DMS153 treated with DMSO at 0.1 percent for 48 hours (cell line): ENCODE measurements around the gene ANAPC2.

ENCODE experiments used
- DNase-seq: peaks from one replicate; lab custom pipeline; 2025; ENCODE audit not compliant: unreplicated experiment; lab: John Stamatoyannopoulos, UW

ANAPC2 gene

DNA sequence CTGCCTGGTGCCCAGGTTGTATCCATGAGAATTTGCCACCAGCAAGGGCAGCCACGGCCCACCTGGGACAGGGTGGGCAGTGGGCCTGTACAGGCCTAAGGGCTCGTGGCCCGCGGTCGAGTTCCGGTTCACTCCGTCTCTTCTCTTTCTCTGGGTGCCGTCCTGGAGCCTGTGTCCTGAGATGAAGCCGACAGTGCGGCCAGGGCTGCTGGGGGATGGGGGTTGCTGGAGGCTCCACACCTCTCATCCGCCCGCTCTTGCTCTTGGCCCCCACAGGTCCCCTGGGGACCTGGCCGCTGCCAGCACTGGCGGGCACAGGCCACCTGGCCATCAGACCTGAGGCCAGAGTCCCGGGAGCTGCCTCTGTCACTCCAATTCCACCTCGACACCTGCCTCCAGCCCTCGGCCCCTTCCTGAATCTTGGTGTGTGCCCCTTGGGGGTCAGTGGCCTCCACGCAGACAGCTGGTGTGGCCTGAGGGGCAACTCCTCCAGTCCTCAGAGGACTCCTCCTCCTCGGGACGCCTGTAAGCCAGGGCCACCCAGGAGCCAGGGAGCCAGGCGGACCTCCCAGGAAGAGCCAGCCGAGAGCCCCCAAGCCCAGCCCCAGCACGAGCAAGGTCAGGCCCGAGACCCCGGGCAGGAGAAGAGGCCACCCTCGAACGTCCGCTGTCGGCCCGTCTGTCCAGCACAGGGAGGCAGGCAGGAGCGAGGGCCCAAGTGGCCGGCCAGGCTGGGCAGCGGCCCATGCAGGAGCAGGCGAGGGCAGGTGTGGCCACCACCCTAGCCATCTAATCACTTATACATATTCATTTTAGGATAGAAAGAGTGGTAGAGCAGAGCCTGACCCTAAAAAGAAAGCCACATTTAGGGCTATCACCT is 23.8 kb downstream of the ANAPC2 start:
- no peak for DNase-seq

GRCh38 chr9:137163805-137164204 is 24.6 kb downstream of the ANAPC2 start:
- no peak for DNase-seq

DNA sequence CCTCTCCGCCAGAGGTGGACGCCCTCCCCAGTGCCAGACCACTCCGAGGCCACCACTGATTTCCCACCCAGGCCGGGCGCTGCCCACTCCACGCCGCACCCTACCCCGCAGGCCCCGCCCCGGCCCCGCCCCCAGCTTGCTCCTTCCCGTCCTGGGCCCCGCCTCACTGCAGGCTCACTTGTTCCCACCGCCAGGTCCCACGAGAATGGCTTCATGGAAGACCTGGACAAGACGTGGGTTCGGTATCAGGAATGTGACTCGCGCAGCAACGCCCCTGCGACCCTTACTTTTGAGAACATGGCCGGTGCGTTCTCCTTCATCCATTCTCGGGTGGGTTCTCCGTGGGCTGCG is 25.0 kb downstream of the ANAPC2 start:
- no peak for DNase-seq

GRCh38 chr9:137162505-137163364 is 25.6 kb downstream of the ANAPC2 start:
- DNase-seq = peak; percentile 44

GRCh38 chr9:137161558-137162486 is 26.5 kb downstream of the ANAPC2 start:
- peak; percentile 63 for DNase-seq

DNA sequence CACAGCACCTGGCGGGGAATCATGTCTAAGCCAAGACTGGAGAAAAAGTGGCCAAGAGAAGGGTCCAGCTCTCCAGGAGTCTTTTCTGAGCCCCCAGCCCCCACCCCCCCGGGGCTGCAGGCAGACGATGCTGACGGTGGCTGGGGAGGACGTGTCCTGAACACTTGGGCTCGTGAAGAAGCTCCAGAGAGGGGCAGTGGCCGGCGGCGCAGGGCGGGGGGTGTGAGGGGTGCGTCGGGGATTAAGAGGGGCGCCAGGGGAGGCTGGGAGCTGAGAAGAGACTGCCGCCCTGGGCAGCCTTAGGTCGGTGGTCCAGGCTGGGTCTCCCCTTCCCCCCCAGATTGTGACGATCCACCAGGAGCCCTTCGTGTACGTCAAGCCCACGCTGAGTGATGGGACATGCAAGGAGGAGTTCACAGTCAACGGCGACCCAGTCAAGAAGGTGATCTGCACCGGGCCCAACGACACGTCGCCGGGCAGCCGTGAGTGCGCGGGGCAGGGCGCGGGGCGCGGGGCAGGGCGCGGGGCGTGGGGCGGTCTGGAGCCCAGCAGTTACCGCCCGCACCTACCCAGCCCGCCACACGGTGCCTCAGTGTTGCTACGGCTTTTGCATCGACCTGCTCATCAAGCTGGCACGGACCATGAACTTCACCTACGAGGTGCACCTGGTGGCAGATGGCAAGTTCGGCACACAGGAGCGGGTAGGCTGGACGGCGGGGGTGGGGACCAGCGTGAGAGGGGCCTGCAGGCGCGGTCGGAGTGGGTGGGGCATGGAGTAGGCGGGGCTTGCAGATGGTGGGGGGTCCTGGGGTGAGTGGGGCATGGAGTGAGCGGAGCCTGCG is 27.4 kb downstream of the ANAPC2 start:
- DNase-seq = peak; percentile 63

- DNase-seq = no peak
These were observed 28.3 kb downstream of the ANAPC2 start for GRCh38 chr9:137160054-137160425.

- DNase-seq = no peak
These were observed 29.0 kb downstream of the ANAPC2 start for GRCh38 chr9:137159105-137160053.

- peak; percentile 36 for DNase-seq
These were observed 29.7 kb downstream of the ANAPC2 start for GRCh38 chr9:137158625-137159024.

GRCh38 chr9:137157618-137158415 is 30.5 kb downstream of the ANAPC2 start:
- DNase-seq = no peak

DNA sequence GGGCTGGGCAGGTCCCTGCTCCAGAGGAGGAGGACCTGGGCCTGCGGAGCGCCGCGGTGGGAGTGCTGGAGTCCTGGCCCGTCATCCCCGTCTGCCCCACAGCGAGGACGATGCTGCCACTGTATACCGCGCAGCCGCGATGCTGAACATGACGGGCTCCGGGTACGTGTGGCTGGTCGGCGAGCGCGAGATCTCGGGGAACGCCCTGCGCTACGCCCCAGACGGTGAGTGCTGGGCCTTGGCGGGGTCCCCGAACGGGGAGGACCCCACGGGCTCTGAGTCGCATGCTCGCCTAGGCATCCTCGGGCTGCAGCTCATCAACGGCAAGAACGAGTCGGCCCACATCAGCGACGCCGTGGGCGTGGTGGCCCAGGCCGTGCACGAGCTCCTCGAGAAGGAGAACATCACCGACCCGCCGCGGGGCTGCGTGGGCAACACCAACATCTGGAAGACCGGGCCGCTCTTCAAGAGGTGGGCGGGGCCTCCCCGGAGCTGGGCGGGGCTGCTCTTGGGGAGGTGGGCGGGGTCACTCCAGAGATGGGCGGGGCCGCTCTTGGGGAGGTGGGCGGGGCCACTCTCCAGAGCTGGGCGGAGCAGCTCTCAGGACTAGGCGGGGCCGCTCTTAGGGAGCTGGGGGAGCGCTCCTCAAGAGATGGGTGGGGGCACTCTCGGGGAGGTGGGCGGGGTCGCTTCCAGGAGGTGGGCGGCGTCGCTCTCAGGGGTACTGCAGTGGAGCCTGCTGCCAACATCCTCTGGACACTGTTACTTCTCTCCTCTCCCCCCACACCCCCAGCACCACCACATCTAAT is 31.6 kb downstream of the ANAPC2 start:
- DNase-seq = no peak

GRCh38 chr9:137152844-137153405 is 35.4 kb downstream of the ANAPC2 start:
- no peak for DNase-seq

DNA sequence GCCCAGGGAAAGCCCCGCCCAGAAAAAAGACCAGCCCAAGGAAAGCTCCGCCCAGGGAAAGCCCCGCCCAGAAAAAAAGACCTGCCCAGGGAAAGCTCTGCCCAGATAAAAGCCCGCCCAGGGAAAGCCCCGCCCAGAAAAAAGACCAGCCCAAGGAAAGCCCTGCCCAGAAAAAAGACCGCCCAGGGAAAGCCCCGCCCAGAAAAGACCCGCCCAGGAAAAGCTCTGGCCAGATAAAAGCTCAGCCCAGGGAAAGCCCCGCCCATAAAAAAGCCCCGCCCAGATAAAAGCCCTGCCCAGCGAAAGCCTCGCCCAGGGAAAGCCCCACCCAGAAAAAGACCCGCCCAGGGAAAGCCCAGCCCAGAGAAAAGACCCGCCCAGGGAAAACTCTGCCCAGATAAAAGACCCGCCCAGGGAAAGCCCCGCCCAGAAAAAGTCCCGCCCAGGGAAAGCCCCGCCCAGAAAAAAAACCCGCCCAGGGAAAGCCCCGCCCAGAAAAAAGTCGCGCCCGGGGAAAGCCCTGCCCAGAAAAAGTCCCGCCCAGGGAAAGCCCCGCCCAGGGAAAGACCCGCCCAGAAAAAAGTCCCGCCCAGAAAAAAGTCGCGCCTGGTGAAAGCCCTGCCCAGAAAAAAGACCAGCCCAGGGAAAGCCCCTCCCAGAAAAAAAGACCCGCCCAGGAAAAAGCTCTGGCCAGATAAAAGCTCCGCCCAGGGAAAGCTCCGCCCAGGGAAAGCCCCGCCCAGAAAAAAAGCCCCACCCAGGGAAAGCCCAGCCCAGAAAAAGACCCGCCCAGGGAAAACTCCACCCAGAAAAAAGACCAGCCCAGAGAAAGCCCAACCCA is 37.5 kb downstream of the ANAPC2 start:
- peak; percentile 61 for DNase-seq

GRCh38 chr9:137149942-137150616 is 38.3 kb downstream of the ANAPC2 start:
- DNase-seq = no peak

GRCh38 chr9:137149363-137149762 is 39.0 kb downstream of the ANAPC2 start:
- no peak for DNase-seq

DNA sequence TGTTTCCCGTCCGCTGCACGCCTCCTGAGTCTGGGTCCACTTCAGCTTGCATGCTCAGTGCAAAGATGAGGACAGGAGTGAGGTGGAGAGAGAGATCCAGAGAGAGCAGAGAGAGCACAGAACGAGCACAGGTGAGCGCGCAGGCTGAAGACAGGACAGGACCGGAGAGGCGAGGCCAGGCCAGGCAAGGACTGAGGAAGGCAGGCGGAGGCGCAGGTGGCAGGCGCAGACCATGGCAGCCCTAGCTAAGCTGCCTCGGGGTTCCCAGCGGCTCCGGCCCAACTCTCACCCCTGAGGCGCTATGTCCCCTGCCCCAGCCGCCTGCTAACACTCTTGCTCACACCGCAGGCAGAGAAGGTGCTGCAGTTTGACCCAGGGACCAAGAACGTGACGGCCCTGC is 39.7 kb downstream of the ANAPC2 start:
- DNase-seq = no peak
